HepG2 (cell line): ENCODE measurements around the gene ZNF394. TPM values are rescaled to one million over a fixed set of nuclear protein-coding genes. Genes with fewer than 3 reads are reported as not detected.

Experiments
- ATF7 ChIP-seq, 2 experiments: fragments of 450-650 bp in 1 of 2; sonication (generic) in 1 of 2; formaldehyde crosslinking in 1 of 2; IDR thresholded peaks; 2 replicates each; pipeline versions ENCODE4 v1.4.0 to v1.6.1; 2016 to 2020; ENCODE audit warnings: antibody characterized with exemption in 1 of 2, mild to moderate bottlenecking in 1 of 2, missing genetic modification reagents in 1 of 2
- CENPX ChIP-seq: sonication (generic); formaldehyde crosslinking; IDR thresholded peaks from 2 replicates; pipeline ENCODE4 v1.9.0; 2021; ENCODE audit warnings: mild to moderate bottlenecking, missing genetic modification reagents, moderate library complexity
- ELF1 ChIP-seq: sonication (generic); formaldehyde crosslinking; IDR thresholded peaks from 2 replicates; pipeline ENCODE4 v1.4.0; 2020; ENCODE audit warnings: missing genetic modification reagents
- HNF4A ChIP-seq: sonication (generic); formaldehyde crosslinking; IDR thresholded peaks from 2 replicates; pipeline ENCODE4 v1.4.0; 2020; ENCODE audit warnings: missing genetic modification reagents
- IKZF5 ChIP-seq: IDR thresholded peaks from 2 replicates; pipeline ENCODE4 v1.6.1; 2018; ENCODE audit warnings: missing genetic modification reagents, mild to moderate bottlenecking, missing compliant biosample characterization
- KDM6A ChIP-seq: IDR thresholded peaks from 2 replicates; pipeline ENCODE4 v1.6.1; 2016; ENCODE audit warnings: low read depth
- MAZ ChIP-seq, 2 experiments: sonication (generic) in 1 of 2; formaldehyde crosslinking in 1 of 2; IDR thresholded peaks; 2 replicates each; pipeline versions ENCODE4 v1.5.0 to v1.6.1; 2012 to 2020; ENCODE audit warnings: low read depth in 2 of 2, mild to moderate bottlenecking in 2 of 2, borderline replicate concordance in 1 of 2, improper control_type of control experiment in 1 of 2, low read length in 1 of 2, missing genetic modification reagents in 1 of 2, moderate library complexity in 1 of 2
- NFKBIZ ChIP-seq: IDR thresholded peaks from 2 replicates; pipeline ENCODE4 v1.6.1; 2018; ENCODE audit warnings: missing genetic modification reagents, missing compliant biosample characterization
- PRMT3 ChIP-seq: sonication (generic); formaldehyde crosslinking; IDR thresholded peaks from 2 replicates; pipeline ENCODE4 v1.8.1; 2022; ENCODE audit warnings: low read depth, mild to moderate bottlenecking, moderate library complexity, missing genetic modification reagents, borderline replicate concordance
- SP5 ChIP-seq: IDR thresholded peaks from 2 replicates; pipeline ENCODE4 v1.6.1; 2016; ENCODE audit warnings: low read depth, borderline replicate concordance
- TBP ChIP-seq: sonication (generic); formaldehyde crosslinking; IDR thresholded peaks from 2 replicates; pipeline ENCODE4 v1.5.0; 2020; ENCODE audit warnings: missing genetic modification reagents
- XRCC5 ChIP-seq: fragments of 200-400 bp; formaldehyde crosslinking; optimal IDR thresholded peaks from 2 replicates; pipeline ENCODE3; 2017; ENCODE audit warnings: mild to moderate bottlenecking, low read length
- ZBTB7A ChIP-seq: sonication (generic); formaldehyde crosslinking; IDR thresholded peaks from 2 replicates; pipeline ENCODE4 v1.8.0; 2022; ENCODE audit warnings: mild to moderate bottlenecking, missing genetic modification reagents
- ZFAT ChIP-seq: sonication (generic); formaldehyde crosslinking; conservative IDR thresholded peaks from 2 replicates; pipeline ENCODE4 v1.8.1; 2023; ENCODE audit warnings: missing genetic modification reagents, inconsistent platforms
- ZNF124 ChIP-seq: sonication (generic); formaldehyde crosslinking; IDR thresholded peaks from 2 replicates; pipeline ENCODE4 v1.4.0; 2020; ENCODE audit warnings: missing genetic modification reagents
- polyA plus RNA-seq, 8 experiments: library from polyadenylated mRNA; depleted of rRNA in 3 of 8; stranded (reverse) in 7 of 8; unstranded in 1 of 8; fragments of >200 nt; fragmentation: Illumina TruSeq in 4 of 8; extraction: Trizol in 4 of 8; gene quantifications; 2 replicates each; pipeline versions ENCODE4 v1.2.1 to v1.2.3, GENCODE V29; 2011 to 2016; ENCODE audit warnings: low read depth in 4 of 8, missing spikeins in 1 of 8, mixed read lengths in 1 of 8; ENCODE audit not compliant: insufficient read depth in 1 of 8
- total RNA-seq, 5 experiments: library from RNA; depleted of rRNA; stranded (reverse); fragments of >200 nt; fragmentation: Illumina TruSeq; extraction: Trizol; gene quantifications; 2 replicates each; pipeline ENCODE4 v1.2.3, GENCODE V29; 2016; ENCODE audit warnings: low read depth in 1 of 5
- TF ChIP-seq, protein P1 (sequence below): sonication (generic); formaldehyde crosslinking; IDR thresholded peaks from 2 replicates; pipeline ENCODE4 v1.4.0; 2020; ENCODE audit warnings: mild to moderate bottlenecking, missing genetic modification reagents
- TF ChIP-seq, protein P2 (sequence below): sonication (generic); formaldehyde crosslinking; IDR thresholded peaks from 2 replicates; pipeline ENCODE4 v1.5.1; 2020; ENCODE audit warnings: mild to moderate bottlenecking, missing genetic modification reagents, moderate library complexity
- TF ChIP-seq, protein P3 (sequence below): sonication (generic); formaldehyde crosslinking; IDR thresholded peaks from 2 replicates; pipeline ENCODE4 v1.8.0; 2022; ENCODE audit warnings: mild to moderate bottlenecking, missing genetic modification reagents, borderline replicate concordance

Gene ZNF394
- total and polyA plus RNA-seq, 2 of the 13 experiments (the other 11 are each of a cell fraction or from before 2014, with no cell fraction given): 7.8 to 19.6 TPM

- TF ChIP-seq PRMT3 (CRISPR knock-in tag): no peak
- TF ChIP-seq IKZF5 (CRISPR knock-in tag): no peak; the same call in 1 of the 2 replicates
- no peak for TF ChIP-seq NFKBIZ (CRISPR knock-in tag)
- TF ChIP-seq ELF1 (CRISPR knock-in tag): peak; percentile 93
- TF ChIP-seq, protein P1, sequence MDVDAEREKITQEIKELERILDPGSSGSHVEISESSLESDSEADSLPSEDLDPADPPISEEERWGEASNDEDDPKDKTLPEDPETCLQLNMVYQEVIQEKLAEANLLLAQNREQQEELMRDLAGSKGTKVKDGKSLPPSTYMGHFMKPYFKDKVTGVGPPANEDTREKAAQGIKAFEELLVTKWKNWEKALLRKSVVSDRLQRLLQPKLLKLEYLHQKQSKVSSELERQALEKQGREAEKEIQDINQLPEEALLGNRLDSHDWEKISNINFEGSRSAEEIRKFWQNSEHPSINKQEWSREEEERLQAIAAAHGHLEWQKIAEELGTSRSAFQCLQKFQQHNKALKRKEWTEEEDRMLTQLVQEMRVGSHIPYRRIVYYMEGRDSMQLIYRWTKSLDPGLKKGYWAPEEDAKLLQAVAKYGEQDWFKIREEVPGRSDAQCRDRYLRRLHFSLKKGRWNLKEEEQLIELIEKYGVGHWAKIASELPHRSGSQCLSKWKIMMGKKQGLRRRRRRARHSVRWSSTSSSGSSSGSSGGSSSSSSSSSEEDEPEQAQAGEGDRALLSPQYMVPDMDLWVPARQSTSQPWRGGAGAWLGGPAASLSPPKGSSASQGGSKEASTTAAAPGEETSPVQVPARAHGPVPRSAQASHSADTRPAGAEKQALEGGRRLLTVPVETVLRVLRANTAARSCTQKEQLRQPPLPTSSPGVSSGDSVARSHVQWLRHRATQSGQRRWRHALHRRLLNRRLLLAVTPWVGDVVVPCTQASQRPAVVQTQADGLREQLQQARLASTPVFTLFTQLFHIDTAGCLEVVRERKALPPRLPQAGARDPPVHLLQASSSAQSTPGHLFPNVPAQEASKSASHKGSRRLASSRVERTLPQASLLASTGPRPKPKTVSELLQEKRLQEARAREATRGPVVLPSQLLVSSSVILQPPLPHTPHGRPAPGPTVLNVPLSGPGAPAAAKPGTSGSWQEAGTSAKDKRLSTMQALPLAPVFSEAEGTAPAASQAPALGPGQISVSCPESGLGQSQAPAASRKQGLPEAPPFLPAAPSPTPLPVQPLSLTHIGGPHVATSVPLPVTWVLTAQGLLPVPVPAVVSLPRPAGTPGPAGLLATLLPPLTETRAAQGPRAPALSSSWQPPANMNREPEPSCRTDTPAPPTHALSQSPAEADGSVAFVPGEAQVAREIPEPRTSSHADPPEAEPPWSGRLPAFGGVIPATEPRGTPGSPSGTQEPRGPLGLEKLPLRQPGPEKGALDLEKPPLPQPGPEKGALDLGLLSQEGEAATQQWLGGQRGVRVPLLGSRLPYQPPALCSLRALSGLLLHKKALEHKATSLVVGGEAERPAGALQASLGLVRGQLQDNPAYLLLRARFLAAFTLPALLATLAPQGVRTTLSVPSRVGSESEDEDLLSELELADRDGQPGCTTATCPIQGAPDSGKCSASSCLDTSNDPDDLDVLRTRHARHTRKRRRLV (CRISPR knock-in tag): no peak
- peak; percentile 67; the same call in 1 of the 2 replicates for TF ChIP-seq MAZ (IDR thresholded peaks at IDR 0.05; ENCODE audit: borderline replicate concordance, low read depth, low read length)
- peak; percentile 67 for TF ChIP-seq MAZ (CRISPR knock-in tag; IDR thresholded peaks at IDR 0.05; ENCODE audit: low read depth)
- no peak for TF ChIP-seq CENPX
- TF ChIP-seq XRCC5: no peak
- TF ChIP-seq ZNF124 (CRISPR knock-in tag): no peak
- TF ChIP-seq KDM6A (CRISPR knock-in tag): no peak
- no peak for TF ChIP-seq SP5
- TF ChIP-seq, protein P2, sequence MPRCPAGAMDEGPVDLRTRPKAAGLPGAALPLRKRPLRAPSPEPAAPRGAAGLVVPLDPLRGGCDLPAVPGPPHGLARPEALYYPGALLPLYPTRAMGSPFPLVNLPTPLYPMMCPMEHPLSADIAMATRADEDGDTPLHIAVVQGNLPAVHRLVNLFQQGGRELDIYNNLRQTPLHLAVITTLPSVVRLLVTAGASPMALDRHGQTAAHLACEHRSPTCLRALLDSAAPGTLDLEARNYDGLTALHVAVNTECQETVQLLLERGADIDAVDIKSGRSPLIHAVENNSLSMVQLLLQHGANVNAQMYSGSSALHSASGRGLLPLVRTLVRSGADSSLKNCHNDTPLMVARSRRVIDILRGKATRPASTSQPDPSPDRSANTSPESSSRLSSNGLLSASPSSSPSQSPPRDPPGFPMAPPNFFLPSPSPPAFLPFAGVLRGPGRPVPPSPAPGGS (CRISPR knock-in tag): peak; percentile 61
- no peak for TF ChIP-seq ATF7 (IDR thresholded peaks at IDR 0.05)
- no peak for TF ChIP-seq ATF7 (CRISPR knock-in tag; IDR thresholded peaks at IDR 0.05)
- TF ChIP-seq HNF4A (CRISPR knock-in tag): peak; percentile 21
- TF ChIP-seq TBP (CRISPR knock-in tag): no peak
- TF ChIP-seq ZBTB7A (CRISPR knock-in tag): no peak; the same call in 1 of the 2 replicates
- TF ChIP-seq, protein P3, sequence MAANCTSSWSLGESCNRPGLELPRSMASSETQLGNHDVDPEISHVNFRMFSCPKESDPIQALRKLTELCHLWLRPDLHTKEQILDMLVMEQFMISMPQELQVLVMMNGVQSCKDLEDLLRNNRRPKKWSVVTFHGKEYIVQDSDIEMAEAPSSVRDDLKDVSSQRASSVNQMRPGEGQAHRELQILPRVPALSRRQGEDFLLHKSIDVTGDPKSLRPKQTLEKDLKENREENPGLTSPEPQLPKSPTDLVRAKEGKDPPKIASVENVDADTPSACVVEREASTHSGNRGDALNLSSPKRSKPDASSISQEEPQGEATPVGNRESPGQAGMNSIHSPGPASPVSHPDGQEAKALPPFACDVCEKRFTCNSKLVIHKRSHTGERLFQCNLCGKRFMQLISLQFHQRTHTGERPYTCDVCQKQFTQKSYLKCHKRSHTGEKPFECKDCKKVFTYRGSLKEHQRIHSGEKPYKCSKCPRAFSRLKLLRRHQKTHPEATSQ (CRISPR knock-in tag): no peak
- TF ChIP-seq ZFAT (CRISPR knock-in tag): no peak
Observed at GRCh38 chr7:99504603-99505323, 4.7 kb upstream of the ZNF394 start, which contains the start of gene ZKSCAN5 (continued).
